HL-60 (cell line): ENCODE results near the gene PYURF.
"Not testable (repeated sequence)": the region's sequence is repeated elsewhere in the genome, so short reads cannot be mapped to it uniquely, and the experiment has no call there.

Experiments used
- DNase-seq, 2 experiments: peaks; one replicate each; pipeline ENCODE4 v3.0.0-alpha.2; 2010 to 2020; ENCODE audit warnings: low read depth in 1 of 2, low spot score in 1 of 2
- H3K27ac ChIP-seq: fragments of 250-450 bp; sonication (Bioruptor Pico); replicated peaks from 2 replicates; pipeline ENCODE4 v1.5.1; 2020; ENCODE audit warnings: mild to moderate bottlenecking, moderate library complexity
- H3K27me3 ChIP-seq: fragments of 250-450 bp; sonication (Bioruptor Pico); 2 replicates; pipeline ENCODE4 v1.5.1; 2021; ENCODE audit warnings: mild to moderate bottlenecking, moderate library complexity; ENCODE audit not compliant: insufficient read depth, poor library complexity, severe bottlenecking
- H3K4me3 ChIP-seq: replicated peaks from 2 replicates; pipeline ENCODE4 v1.5.1; 2011; ENCODE audit warnings: mild to moderate bottlenecking, control low read depth, low read length; ENCODE audit not compliant: insufficient read depth
- CTCF ChIP-seq: IDR thresholded peaks from one replicate; pipeline ENCODE4 v1.5.1; 2011; ENCODE audit warnings: low read length, control low read depth, inconsistent platforms; ENCODE audit not compliant: insufficient read depth
- GABPA ChIP-seq: IDR thresholded peaks from 2 replicates; pipeline ENCODE4 v1.6.1; 2012; ENCODE audit warnings: low read depth
- POLR2AphosphoS5 ChIP-seq: IDR thresholded peaks from 2 replicates; pipeline ENCODE4 v1.6.1; 2012; ENCODE audit warnings: low read depth
- REST ChIP-seq: IDR thresholded peaks from 2 replicates; pipeline ENCODE4 v1.6.1; 2012; ENCODE audit warnings: low read depth; ENCODE audit not compliant: insufficient replicate concordance
- SPI1 ChIP-seq: IDR thresholded peaks from 2 replicates; pipeline ENCODE4 v1.6.1; 2012; ENCODE audit warnings: low read depth, mild to moderate bottlenecking, borderline replicate concordance

Gene PYURF

GRCh38 chr4:88549815-88550214 lies 26.2 kb upstream of the PYURF start:
- no peak overlapping the region for H3K4me3 ChIP-seq
- H3K27me3 ChIP-seq: no peaks in the 10 kb centered on the region
- H3K27ac ChIP-seq: no peak overlapping the region
- no peak for DNase-seq
- TF ChIP-seq CTCF (no peak), GABPA (no peak), SPI1 (no peak), REST (no peak), POLR2AphosphoS5 (no peak)

- H3K27ac ChIP-seq, H3K27me3 ChIP-seq, H3K4me3 ChIP-seq: not testable (repeated sequence)
- peak in 1 of 2 experiments; percentile 80 for DNase-seq
Observed at GRCh38 chr4:88539322-88540068, 15.9 kb upstream of the PYURF start.

- Histone ChIP-seq H3K27me3 (no peaks in the 10 kb centered on the region), H3K27ac (no peak overlapping the region), H3K4me3 (no peak overlapping the region)
- no peak for TF ChIP-seq GABPA
- no peak for TF ChIP-seq REST
- TF ChIP-seq POLR2AphosphoS5: no peak
- no peak for TF ChIP-seq SPI1
- no peak for TF ChIP-seq CTCF
- no peak for DNase-seq
Observed at GRCh38 chr4:88537709-88538108, 14.1 kb upstream of the PYURF start.

- Histone ChIP-seq H3K27me3 (no peaks in the 10 kb centered on the region), H3K27ac (no peak overlapping the region), H3K4me3 (no peak overlapping the region)
- DNase-seq: no peak
- TF ChIP-seq POLR2AphosphoS5: no peak
- TF ChIP-seq REST: no peak
- TF ChIP-seq SPI1: no peak
- no peak for TF ChIP-seq CTCF
Observed at GRCh38 chr4:88535090-88535755, 11.6 kb upstream of the PYURF start.
